Omental fat pad (tissue), 4 donors: ENCODE measurements around the gene TNIP2. TPM values are rescaled to one million over a fixed set of nuclear protein-coding genes. Genes with fewer than 3 reads are reported as not detected.

Experiments used
- ATAC-seq: fragments of 150-250 bp; one replicate; pipeline ENCODE4 v1.9.1; 2016; ENCODE audit warnings: mild to moderate bottlenecking, moderate library complexity; ENCODE audit not compliant: low FRiP score
- DNase-seq: peaks from one replicate; pipeline ENCODE4 v3.0.0-alpha.2; 2019; ENCODE audit warnings: low spot score
- CTCF ChIP-seq, 3 donors: fragments of 450-650 bp; IDR thresholded peaks; one replicate each; pipeline ENCODE4 v1.5.1; 2016 to 2017; ENCODE audit warnings: antibody characterized with exemption in 3 of 3, mild to moderate bottlenecking in 3 of 3, moderate library complexity in 2 of 3
- total RNA-seq, 4 donors: library from RNA; depleted of rRNA; stranded (reverse); fragments of >200 nt; gene quantifications; one replicate each; pipeline ENCODE4 v1.1.0, GENCODE V29; 2016

Gene TNIP2
- total RNA-seq, 4 donors from 2014 or later, result 50.1 to 108 (median 75.4) TPM

GRCh38 chr4:2789351-2789750, 33.2 kb upstream of the TNIP2 start:
- DNase-seq, result no peak
- no peak for ATAC-seq
- TF ChIP-seq CTCF (IDR thresholded peaks at IDR 0.05), result no peak

- no peak for DNase-seq
- TF ChIP-seq CTCF (IDR thresholded peaks at IDR 0.05), result no peak
- no peak for ATAC-seq
Observed at GRCh38 chr4:2788532-2789103, 32.5 kb upstream of the TNIP2 start.

- no peak for TF ChIP-seq CTCF (IDR thresholded peaks at IDR 0.05)
- ATAC-seq (no peak), DNase-seq (no peak)
Observed at GRCh38 chr4:2788101-2788500, 32.0 kb upstream of the TNIP2 start.

GRCh38 chr4:2787230-2788100, 31.3 kb upstream of the TNIP2 start:
- TF ChIP-seq CTCF (IDR thresholded peaks at IDR 0.05), result no peak
- no peak for DNase-seq
- peak; percentile 7 for ATAC-seq

GRCh38 chr4:2786794-2787229, 30.7 kb upstream of the TNIP2 start:
- ATAC-seq (no peak), DNase-seq (no peak)
- no peak for TF ChIP-seq CTCF (IDR thresholded peaks at IDR 0.05)

- no peak for ATAC-seq
- no peak for TF ChIP-seq CTCF (IDR thresholded peaks at IDR 0.05)
- DNase-seq, result no peak
Observed at GRCh38 chr4:2786152-2786671, 30.1 kb upstream of the TNIP2 start.
